Amniotic epithelial cell (primary cell): ENCODE measurements around the gene GAL3ST2.
A peak's percentile ranks its signal among the peaks of the same experiment; 100 is the strongest.
"Not testable (repeated sequence)": the region's sequence is repeated elsewhere in the genome, so short reads cannot be mapped to it uniquely, and the experiment has no call there.

Experiments
- DNase-seq: peaks from one replicate; pipeline ENCODE4 v3.0.0-alpha.2; 2010; ENCODE audit warnings: low read depth

The GAL3ST2 gene

DNA sequence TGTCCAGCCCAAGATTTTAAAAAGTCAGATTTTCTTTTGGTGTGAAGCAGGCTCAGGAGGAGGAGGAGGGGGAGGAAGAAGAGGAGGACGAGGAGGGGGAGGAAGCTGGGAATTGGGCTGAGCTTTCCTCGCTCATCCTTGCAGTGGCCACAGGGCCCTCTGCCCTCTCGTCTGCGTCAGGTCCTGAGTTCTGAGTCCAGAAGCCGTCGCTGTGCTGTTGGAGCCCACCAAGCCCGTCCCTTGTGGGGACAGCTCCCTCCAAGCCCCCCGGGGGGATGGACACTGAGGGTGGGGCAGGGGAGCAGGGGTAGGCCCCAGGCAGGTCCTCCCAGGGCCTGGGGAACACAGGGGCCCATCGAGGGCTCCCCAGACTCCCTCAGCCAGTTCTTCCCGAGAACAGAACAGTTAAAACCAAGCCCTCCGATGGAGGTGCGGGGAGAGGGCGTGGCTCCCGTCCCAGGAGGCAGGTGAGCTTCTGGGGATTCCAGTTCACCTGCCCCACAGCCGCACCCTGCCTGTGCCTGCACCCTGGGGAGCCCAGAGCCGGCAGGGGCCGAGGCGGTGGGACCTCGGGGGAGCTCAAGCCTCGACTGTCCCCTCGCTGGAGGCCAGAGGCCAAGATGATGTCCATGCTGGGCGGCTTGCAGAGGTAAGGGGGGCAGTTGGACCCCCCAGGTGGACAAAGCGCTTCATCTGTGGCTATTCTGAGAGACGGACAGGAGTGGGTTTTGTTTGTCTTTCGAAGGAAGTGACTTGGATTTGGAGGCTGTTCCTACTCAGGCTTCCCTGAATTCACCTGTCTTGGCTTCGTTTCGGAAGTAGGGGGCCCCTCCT is at the start of gene GAL3ST2:
Gene GAL3ST2 (plus strand): TSS at position 487 of the 834 bp plus-strand sequence. CDS start 134 bp downstream, at position 621.
- no peak for DNase-seq

DNA sequence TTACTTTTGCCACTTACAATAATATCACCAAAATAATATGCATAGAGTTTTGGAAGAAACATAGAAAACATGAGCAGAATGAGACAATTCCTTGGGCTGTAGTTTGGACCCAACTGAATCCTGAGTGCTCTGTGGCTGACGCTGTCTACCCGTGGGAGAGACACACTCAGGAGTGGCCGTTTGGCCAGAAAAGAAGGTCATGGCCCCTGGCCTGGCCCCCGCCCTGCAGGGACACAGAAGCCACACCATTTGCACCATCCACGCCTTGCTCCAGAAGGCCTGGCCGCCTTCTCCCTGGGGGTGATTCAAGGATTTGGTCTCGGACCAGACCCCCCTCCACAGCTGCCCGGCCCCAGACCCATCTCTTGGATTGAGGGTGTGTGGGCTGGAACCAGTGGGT is 48.6 kb upstream of the GAL3ST2 start:
- no peak for DNase-seq

DNA sequence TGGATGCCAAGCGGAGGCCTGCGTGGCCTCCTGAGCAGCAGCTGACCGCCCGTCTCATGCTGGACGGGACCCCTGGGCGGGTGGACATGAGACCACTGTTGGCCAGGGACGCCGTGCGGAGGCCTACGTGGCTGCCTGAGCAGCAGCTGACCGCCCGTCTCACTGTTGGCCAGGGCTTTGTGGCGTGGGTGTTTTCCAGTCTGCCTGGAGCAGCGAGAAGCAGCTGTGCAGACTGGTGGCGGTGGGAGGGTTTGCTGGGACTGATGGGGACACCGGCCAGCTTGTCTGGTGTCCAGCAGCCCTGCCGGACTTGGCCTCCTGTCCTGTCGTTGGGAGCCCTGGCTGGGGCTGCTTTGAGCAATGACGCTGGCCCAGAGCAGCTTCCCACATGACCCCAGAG is 48.0 kb upstream of the GAL3ST2 start:
- DNase-seq = no peak

DNA sequence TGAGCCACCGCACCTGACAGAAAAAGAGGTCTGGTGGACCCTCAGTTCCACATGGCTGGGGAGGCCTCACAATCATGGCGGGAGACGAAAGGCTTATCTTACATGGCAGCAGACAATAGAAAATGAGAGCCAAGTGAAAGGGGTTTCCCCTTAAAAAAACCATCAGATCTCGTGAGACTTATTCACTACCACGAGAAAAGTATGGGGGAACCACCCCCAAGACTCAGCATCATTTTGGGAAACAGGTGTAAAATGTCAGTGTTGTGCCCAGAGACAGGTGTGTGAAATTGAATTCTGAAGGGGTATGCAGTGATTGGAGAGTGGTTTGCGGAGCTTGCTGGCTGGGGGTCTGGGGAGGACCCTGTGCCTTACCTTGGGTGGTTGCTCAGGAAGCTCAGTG is 46.8 kb upstream of the GAL3ST2 start:
- DNase-seq = no peak

DNA sequence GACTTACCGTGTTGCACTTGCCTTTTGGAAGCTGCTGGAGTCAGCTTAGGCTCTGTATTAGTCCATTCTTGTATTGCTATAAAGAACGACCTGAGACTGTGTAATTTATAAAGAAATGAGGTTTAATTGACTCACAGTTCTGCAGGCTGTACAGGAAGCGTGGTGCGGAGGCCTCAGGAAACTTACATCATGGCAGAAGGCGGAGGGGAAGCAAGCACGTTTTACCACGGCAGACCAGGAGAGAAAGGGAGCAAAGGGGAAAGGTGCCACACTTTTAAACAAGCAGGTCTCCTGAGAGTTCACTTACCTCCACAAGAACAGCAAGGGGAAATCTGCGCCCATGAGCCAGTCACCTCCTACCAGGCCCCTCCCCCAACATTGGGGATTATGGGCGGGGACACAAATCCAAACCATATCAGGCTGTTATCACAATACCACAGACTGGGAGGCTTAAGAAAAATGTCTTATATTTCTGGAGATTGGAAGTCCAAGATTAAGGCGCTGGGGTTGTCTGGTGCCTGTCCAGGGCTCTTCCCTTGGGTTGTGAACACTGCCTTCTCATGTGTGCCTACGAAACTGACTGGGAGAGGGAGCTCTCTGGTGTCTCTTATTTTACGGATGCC is 45.8 kb upstream of the GAL3ST2 start:
- peak; percentile 13 for DNase-seq

DNA sequence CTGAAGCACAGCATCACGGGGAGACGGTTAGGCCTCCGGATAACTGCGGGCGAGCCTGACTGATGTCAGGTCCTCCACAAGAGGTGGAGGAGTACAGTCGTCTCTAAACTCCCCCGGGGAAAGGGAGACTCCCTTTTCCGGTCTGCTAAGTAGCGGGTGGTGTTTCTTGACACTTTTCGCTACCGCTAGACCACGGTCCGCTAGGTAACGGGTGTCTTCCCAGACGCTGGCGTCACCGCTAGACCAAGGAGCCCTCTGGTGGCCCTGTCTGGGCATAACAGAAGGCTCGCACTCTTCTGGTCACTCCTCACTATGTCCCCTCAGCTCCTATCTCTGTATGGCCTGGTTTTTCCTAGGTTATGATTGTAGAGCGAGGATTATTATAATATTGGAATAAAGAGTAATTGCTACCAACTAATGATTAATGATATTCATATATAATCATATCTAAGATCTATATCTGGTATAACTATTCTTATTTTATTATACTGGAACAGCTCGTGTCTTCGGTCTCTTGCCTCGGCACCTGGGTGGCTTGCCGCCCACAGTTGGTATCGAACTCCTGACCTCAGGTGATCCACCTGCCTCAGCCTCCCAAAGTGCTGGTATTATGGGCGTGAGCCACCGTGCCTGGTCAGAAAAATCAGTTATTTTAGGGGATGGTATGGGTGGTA is 44.0 kb upstream of the GAL3ST2 start:
- peak; percentile 57 for DNase-seq

DNA sequence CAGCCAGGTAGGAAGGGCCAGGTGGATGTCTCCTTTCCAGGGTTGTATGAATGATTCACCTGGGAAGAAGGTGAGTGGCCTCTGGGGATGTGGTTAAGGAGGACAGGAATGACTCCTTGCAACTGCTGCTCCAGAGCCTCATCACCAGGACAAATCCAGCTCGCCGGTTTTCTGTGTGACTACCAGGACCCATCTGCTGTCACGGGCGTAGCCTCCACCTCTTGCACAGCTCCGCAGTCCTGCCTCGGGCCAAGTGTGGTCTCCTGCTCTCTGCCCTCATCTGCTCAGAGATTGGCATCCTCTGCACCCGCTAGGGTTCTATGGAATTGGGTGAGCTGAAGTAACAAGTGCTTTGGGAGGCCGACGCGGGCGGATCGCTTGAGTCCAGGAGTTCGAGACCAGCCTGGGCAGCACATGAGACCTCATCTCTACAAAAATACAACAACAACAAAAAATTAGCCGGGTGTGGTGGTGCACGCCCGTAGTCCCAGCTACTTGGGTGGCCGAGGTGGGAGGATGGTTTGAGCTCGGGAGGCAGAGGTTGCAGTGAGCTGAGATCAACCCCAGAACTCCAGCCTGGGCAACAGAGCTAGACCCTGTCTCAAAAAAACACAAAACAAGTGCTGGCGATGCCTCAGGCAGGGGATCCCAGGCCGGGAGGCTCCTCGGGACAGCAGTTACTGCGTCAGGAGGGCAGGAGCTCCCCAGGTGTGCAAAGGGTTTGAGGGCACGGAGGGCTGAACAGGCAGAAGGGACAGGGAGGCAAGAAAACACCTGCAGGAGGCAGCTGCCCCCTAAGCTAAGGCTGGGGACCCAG is 43.0 kb upstream of the GAL3ST2 start:
- DNase-seq = no peak

DNA sequence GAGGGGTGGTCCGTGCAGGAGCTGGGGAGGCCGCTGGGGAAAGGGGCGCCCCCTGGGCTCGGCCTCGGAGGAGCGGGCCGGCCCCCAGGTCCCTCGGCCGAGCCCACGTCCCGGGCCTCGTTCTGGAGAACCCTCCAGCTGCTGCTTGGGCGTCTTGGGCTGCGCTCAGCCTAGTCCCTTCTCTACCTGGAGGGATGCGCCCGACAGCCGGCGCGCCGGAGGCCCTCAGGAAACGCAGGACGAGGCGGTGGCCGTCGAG is 42.5 kb upstream of the GAL3ST2 start:
- no peak for DNase-seq

DNA sequence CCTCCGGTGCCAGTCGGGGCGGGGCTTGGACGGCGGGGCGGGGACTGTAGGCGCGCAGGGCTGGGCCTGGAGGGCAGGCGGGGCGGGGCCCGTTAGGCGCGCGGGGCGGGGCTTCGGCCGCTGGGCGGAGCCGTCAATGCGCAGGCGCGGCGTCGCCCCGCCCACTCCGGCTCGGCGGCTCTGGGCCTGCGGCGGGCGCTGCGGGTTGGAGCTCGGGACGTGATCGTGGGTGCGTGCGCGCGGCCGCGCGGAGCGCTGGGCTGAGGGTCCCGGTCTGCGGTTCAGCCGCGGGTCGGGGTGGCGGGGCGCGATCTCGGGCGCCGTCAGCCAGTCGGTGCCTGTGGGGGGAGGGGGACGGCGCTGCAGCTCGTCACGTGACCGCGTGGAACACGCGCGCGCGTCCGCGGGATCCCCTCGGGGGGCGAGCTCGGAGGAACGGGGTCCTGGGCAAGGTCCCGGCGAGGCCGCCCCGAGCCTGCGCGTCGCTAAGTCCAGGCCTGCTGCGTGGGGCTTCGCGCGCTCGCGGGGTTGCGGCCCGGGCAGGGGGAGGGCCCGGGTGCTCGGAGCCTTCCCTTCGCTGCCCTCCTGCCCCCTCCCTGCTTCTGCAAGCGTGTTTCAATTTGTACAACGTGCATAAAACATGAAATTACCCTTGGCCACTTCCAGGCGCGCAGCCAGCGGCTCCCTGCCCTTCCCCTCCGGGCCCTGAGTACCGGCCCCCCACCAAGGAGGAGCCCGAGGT is 42.0 kb upstream of the GAL3ST2 start, which contains the start of gene D2HGDH:
Gene D2HGDH (plus strand): TSS at position 164 of the 742 bp plus-strand sequence. CDS start 595 bp downstream, outside the sequence.
- peak; percentile 65 for DNase-seq

DNA sequence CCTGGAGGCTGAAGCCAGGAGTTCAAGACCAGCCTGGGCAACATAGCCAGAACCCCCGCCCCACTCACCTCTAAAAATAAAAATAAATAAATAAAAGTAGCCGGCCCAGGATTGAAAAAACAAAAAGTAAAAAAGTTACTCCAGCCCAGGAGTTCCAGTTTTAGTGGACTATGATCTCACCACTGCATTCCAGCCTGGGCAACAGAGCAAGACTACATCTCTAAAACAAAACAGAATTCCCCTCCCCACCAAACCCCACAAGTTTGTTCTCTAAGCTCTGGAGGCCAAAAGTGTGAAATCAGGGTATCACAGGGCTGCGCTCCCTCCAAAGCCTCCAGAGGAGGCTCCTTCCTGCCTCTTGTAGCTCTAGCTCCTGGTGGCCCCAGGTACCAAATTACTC is 40.5 kb upstream of the GAL3ST2 start:
- DNase-seq = no peak

DNA sequence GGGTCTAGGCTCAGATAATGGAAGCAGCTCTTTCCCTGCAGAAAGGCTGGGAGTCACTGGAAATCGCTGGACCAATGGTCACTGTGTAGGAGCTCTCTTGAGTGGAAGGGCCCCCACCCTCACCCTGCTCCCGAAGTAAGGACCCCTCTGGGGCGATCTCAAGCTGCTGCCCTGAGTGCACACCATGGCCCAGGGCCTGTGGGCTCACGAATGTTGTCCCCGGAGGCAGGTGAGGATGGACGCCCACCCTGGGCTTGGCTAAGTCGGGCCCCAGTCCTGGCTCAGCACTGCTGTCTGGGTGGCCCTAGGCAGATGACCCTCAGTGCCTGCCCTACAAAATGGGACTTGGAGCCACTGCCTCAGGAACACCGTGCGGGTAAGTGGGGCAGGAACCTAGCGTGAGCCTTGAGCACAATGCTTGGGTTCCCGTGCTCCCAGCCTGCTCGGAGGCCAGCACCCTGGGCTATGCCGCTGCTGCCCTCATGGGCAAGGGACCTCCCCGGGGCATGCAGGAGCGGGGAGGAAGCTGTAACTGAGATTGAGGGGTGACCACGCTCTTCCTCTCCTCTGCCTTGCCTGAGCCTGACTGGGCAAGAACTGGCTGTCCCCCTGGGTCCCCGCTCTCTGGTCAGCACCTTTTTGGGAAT is 38.5 kb upstream of the GAL3ST2 start:
- no peak for DNase-seq

DNA sequence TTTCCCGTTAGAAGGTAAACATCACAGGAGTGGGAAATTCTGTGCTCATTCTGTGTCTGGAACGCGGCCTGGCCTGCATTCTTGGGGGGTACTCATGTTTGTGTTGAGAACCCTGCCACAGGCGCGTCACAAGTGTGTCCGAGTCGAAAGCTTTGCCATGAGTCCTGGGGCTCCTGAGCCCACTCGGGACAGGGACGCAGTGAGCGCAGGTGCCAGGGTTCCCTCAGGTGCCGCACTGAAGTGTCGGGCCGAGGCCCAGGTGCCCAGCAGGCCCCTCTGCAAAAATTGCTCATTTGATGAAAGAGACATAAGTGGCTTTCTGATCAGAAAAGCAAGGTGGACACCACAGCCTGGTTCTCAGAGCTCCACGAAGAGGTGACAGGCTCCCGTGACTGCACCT is 37.4 kb upstream of the GAL3ST2 start:
- no peak for DNase-seq

DNA sequence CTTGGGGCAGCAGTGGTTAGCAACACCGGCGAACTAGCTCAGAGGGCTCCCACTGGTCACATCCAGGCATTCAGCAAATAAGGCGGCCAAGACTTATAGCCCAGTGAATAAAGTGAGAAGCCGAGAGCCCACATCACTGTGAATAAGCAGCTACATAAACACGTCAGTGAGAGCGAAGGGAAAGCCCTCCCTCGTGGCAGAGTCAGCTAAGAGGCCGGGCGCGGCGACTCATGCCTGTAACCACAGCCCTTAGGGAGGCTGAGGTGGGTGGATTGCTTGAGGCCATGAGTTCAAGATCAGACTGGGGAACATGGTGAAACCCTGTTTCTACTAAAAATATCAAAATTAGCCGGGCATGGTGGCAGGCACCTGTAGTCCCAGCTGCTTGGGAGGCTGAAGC is 37.0 kb upstream of the GAL3ST2 start:
- peak; percentile 75 for DNase-seq

DNA sequence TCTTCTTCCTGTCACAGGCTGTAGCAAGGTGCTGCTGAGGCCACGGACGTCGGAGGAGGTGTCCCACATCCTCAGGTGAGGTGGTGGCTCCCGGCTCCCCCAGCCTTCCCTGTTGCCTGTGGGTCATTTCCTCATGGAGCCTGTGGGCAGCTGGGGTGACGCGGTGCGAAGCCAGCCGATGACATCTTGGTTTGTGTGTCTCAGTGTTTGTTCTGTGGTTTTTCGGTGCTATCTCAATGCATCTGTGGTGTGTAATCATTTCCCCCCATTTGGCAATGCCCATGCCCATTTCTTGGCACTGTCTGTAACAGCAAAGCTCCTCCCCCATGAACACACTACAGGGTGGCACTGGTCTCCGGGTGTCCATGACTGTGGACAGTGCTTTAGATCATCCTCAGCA is 35.6 kb upstream of the GAL3ST2 start:
- DNase-seq = peak; percentile 23

DNA sequence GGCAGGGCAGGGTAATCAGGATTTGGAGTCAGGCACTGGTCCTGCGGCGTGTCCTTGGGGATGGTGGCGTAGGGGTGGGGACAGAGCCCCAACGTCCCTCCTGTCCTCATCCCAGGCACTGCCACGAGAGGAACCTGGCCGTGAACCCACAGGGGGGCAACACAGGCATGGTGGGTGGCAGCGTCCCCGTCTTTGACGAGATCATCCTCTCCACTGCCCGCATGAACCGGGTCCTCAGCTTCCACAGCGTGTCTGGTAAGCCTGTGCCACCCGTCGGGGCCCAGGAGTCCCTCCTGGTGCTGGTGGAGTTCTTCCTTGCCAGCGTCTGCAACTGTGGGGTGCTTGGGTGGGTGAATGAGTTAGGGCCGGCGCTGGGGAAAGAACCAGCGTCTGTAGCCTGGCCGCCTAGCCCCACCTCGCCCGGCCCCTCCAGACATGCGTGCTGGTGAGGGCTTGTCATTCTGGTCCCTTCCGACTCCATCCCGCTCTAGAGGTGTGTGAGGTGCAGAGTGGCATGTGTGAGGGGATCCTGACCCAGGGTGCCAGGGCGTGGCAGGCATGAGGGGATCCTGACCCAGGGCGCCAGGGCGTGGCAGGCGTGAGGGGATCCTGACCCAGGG is 34.2 kb upstream of the GAL3ST2 start:
- no peak for DNase-seq

DNA sequence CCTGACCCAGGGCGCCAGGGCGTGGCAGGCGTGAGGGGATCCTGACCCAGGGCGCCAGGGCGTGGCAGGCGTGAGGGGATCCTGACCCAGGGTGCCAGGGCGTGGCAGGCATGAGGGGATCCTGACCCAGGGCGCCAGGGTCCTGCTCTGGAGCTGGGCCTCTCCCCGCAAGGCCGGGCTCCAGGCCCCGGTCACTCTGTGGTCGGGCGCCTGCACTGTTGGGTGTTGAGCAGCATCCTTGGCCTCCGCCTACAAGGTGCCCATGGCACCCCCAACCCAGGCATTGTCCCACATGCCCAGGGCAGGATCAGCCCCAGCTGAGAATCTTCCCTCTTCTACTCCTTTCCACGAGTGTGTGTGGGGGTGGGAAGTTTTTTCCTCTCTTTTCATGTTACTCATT is 33.6 kb upstream of the GAL3ST2 start:
- not testable (repeated sequence) for DNase-seq

DNA sequence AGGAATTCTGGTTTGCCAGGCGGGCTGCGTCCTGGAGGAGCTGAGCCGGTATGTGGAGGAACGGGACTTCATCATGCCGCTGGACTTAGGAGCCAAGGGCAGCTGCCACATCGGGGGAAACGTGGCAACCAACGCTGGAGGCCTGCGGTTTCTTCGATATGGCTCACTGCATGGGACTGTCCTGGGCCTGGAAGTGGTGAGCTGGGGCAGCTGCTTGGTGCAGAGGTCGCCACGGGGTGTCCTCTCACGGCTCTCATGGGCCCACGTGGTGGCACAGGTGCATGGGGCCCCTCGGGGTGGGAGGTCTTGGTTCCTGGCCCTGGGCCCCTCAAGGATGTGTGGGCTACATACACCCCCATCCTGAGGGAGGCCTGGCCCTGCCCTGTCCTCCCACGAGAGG is 33.0 kb upstream of the GAL3ST2 start:
- DNase-seq = no peak

DNA sequence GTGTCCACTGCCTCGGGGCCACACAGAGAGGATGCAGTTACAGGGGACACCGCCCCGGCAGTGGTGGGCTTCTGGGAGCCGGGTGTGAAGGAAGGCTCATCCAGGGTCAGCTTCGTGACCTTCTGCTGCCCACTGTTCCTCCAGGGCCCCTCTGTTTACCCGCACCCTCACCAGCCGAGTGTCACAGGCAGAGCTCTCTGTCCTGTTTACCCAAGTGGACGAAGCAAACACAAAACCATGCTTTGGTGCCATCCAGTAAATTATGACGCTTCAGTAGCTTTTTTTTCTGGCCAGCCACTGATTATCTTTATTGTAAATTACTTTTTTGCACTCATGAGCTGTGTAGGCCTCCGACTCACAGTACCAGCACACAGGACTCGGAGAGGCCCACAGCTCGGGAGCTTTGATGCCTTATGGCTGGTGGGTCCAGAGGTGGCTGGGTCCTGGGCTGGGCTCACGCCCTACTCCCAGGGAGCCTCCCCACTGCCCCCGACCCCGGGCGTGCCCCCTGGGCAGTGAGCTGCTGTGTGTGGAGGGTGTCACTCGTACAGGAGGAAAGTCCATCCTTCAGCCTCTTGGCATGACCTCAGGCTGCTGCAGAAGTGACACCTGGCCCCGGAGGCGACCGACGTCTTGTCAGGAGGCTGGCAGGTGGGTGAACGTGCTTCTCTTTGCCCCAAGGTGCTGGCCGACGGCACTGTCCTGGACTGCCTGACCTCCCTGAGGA is 32.4 kb upstream of the GAL3ST2 start:
- no peak for DNase-seq

DNA sequence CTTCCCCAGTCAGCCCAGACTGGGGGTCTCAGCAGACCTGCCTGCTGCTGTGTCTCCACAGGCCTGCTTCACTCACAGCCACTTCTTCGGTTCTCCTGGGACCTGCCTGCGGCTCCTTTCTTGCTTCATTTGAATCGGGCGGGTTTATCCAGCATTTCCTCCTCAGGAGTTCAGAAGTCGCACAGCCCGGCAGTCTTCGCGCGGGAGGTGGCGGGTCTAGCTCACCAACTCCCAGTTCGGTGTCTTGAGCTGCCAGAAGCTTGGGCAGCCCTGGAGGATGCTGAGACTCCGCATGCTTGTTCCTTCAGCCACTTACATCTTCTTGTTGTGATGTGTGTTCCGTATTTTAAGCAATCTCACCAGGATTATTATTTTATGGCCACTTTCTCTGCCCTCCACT is 31.3 kb upstream of the GAL3ST2 start:
- DNase-seq = no peak

DNA sequence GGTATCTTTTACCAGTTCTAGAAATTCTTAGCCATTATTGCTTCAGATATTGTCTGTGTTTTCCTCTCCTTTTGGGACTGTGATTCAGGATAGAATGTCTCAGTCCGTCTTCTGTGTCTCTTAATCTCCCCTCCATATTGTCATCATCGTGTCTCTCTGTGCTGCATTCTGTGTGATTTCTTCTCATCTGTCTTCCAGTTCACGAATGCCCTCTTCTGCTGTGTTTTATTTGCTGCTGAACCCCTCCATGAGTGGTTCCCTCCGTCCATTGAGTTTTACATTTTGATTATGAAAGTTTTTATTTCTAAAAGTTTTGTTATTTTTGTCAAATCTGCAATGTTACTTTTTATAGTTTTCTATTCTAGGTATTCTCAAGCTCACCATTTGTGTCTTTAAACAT is 30.5 kb upstream of the GAL3ST2 start:
- no peak for DNase-seq
